GM18505 (cell line): ENCODE measurements around the gene ZMAT5.

ENCODE experiments used
- ATAC-seq: cut with Tn5 transposase; IDR thresholded peaks from one replicate; pipeline ENCODE4 v1.9.1; 2021; ENCODE audit not compliant: unreplicated experiment
- POLR2A ChIP-seq: IDR thresholded peaks from 4 replicates; pipeline ENCODE4 v1.6.1; 2011; ENCODE audit warnings: borderline replicate concordance; ENCODE audit not compliant: insufficient read depth, insufficient read length; ENCODE audit errors: extremely low read depth

The ZMAT5 gene

GRCh38 chr22:29739346-29739875 lies 27.4 kb downstream of the ZMAT5 start:
- TF ChIP-seq POLR2A: no peak
- no peak for ATAC-seq

- no peak for TF ChIP-seq POLR2A
- ATAC-seq: no peak
These were observed 28.5 kb downstream of the ZMAT5 start for GRCh38 chr22:29738118-29738815.

GRCh38 chr22:29737251-29738117 lies 29.3 kb downstream of the ZMAT5 start:
- TF ChIP-seq POLR2A: no peak
- ATAC-seq: no peak

GRCh38 chr22:29735416-29735815 lies 31.4 kb downstream of the ZMAT5 start:
- ATAC-seq: no peak

GRCh38 chr22:29734838-29735237 lies 32.0 kb downstream of the ZMAT5 start:
- no peak for ATAC-seq
- TF ChIP-seq POLR2A: no peak

More at GRCh38 chr22:29735416-29735815, 31.4 kb downstream of the ZMAT5 start:
- TF ChIP-seq POLR2A: no peak

- no peak for TF ChIP-seq POLR2A
- ATAC-seq: no peak
These were observed 32.4 kb downstream of the ZMAT5 start for GRCh38 chr22:29734406-29734805.

- no peak for TF ChIP-seq POLR2A
- no peak for ATAC-seq
These were observed 33.2 kb downstream of the ZMAT5 start for GRCh38 chr22:29733362-29734201.

GRCh38 chr22:29732883-29733282 lies 33.9 kb downstream of the ZMAT5 start:
- ATAC-seq: no peak

GRCh38 chr22:29731058-29731850 lies 35.6 kb downstream of the ZMAT5 start:
- no peak for TF ChIP-seq POLR2A
- no peak for ATAC-seq

More at GRCh38 chr22:29732883-29733282, 33.9 kb downstream of the ZMAT5 start:
- TF ChIP-seq POLR2A: no peak

- ATAC-seq: no peak
- TF ChIP-seq POLR2A: no peak
These were observed 37.6 kb downstream of the ZMAT5 start for GRCh38 chr22:29729161-29729560.

GRCh38 chr22:29727131-29727523 lies 39.7 kb downstream of the ZMAT5 start:
- ATAC-seq: no peak
- no peak for TF ChIP-seq POLR2A

GRCh38 chr22:29726512-29727130 lies 40.2 kb downstream of the ZMAT5 start:
- ATAC-seq: no peak
- TF ChIP-seq POLR2A: no peak
